ENCODE results near the gene RELN. TPM values are rescaled to one million over a fixed set of nuclear protein-coding genes. Genes with fewer than 3 reads are reported as not detected.
A peak's percentile ranks its signal among the peaks of the same experiment; 100 is the strongest.

The RELN gene
- total and polyA plus RNA-seq, 9 of the 15 experiments (the other 6 are each of a cell fraction or from before 2014, with no cell fraction given): 12.9 to 43.2 (median 18.1) TPM

DNA sequence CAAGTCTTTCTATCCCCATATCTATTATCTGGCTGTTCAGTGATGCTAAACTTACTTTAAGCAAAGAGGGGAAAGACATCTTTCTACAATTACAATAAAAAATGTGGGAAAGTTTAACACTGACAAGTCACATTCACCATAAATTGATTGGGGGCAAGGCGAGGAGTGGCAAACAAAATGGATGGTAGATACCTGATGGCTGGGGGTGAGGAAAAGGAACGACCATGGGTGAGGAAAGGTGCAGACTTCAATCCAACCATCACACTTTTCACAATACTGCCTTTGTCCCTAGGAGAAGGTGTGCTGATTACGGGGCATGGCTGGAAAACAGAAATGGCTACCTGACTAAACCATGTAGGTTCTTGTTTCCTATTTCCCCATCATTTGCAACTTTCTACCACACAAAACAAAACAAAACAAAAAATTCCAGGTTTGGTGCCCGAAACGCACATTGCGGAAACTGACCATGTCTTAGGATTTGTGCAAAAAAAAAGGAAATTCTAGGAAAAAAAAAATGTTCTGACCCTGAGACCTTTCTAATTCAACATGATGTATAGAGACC lies 3.8 kb downstream of the RELN start:
- H3K4me1 ChIP-seq (replicated peaks in 1 of 2; ENCODE audit: control insufficient read depth in 2 of 2, insufficient read depth in 2 of 2, low read length in 2 of 2): peaks cover 26% of the 10 kb centered on the region in 2 experiments; a peak in 4 of 5 replicates
- no peak for FAIRE-seq
- no peak for DNase-seq (ENCODE audit: extremely low read depth in 1 of 4, low spot score in 3 of 4)
- ChIA-PET POLR2A (no interaction called here), CTCF (ENCODE audit: low intra/inter-chr PET ratio) (no interaction called here)
- H3K4me2 ChIP-seq (ENCODE audit: insufficient read depth, low read length): 0 out of 2 replicates have a peak overlapping the region, but pooled peaks have one; percentile 29
- H3K9me3 ChIP-seq (replicated peaks; ENCODE audit: control insufficient read depth, insufficient read depth, low read depth, low read length): no peaks in the 10 kb centered on the region
- H3K9me1 ChIP-seq (ENCODE audit: control insufficient read depth, insufficient read depth, low read length): no peaks in the 10 kb centered on the region
- TF ChIP-seq HNRNPL (IDR thresholded peaks at IDR 0.05; ENCODE audit: low read depth, low read length) (no peak), PHF21A (IDR thresholded peaks at IDR 0.05; ENCODE audit: borderline replicate concordance, low read depth) (no peak), SMARCE1 (IDR thresholded peaks at IDR 0.05) (no peak), MTA3 (IDR thresholded peaks at IDR 0.05; ENCODE audit: borderline replicate concordance) (no peak)
- TF ChIP-seq, protein P1, sequence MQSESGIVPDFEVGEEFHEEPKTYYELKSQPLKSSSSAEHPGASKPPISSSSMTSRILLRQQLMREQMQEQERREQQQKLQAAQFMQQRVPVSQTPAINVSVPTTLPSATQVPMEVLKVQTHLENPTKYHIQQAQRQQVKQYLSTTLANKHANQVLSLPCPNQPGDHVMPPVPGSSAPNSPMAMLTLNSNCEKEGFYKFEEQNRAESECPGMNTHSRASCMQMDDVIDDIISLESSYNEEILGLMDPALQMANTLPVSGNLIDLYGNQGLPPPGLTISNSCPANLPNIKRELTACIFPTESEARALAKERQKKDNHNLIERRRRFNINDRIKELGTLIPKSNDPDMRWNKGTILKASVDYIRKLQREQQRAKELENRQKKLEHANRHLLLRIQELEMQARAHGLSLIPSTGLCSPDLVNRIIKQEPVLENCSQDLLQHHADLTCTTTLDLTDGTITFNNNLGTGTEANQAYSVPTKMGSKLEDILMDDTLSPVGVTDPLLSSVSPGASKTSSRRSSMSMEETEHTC (IDR thresholded peaks at IDR 0.05): no peak
- TF ChIP-seq, protein P2, sequence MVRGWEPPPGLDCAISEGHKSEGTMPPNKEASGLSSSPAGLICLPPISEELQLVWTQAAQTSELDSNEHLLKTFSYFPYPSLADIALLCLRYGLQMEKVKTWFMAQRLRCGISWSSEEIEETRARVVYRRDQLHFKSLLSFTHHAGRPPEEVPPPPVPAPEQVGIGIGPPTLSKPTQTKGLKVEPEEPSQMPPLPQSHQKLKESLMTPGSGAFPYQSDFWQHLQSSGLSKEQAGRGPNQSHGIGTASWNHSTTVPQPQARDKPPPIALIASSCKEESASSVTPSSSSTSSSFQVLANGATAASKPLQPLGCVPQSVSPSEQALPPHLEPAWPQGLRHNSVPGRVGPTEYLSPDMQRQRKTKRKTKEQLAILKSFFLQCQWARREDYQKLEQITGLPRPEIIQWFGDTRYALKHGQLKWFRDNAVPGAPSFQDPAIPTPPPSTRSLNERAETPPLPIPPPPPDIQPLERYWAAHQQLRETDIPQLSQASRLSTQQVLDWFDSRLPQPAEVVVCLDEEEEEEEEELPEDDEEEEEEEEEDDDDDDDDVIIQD (CRISPR knock-in tag; IDR thresholded peaks at IDR 0.05): no peak
- H3K27ac ChIP-seq (ENCODE audit: extremely low read depth, low read depth, low read length): no peak overlapping the region
- no peak overlapping the region for H2AFZ ChIP-seq (ENCODE audit: low read depth, low read length)
- H3K9ac ChIP-seq (ENCODE audit: insufficient read depth in 1 of 2, low read depth in 2 of 2, low read length in 2 of 2): no peak overlapping the region
- in situ Hi-C loops (cut with MboI) (no loop called here), intact Hi-C loops (cut with micrococcal nuclease) (loop anchor here (5.0 to 10.0 kb wide), 2 partner anchors 68 to 411 kb away; no protein-coding TSS in a partner anchor)
- no peaks in the 10 kb centered on the region for H3K27me3 ChIP-seq (ENCODE audit: control insufficient read depth in 2 of 2, insufficient read depth in 2 of 2, low read length in 2 of 2)
- no TSS peak for BruUV-seq (replicated peaks)
- no peaks in the 10 kb centered on the region for H4K20me1 ChIP-seq (replicated peaks; ENCODE audit: control insufficient read depth, insufficient read depth, low read length)
- peaks cover 57% of the 10 kb centered on the region for H3K79me2 ChIP-seq (ENCODE audit: control insufficient read depth, insufficient read depth, low read length)
- no peak for ATAC-seq
- no peaks in the 10 kb centered on the region; the same call in 2 of the 3 replicates for H3K36me3 ChIP-seq (ENCODE audit: control insufficient read depth, insufficient read depth, low read length)
- WGBS (ENCODE audit: insufficient coverage, low coverage, missing lambda C conversion rate): 87% methylated on average over 6 of the region's 6 CpGs
- H3K4me3 ChIP-seq: no peak overlapping the region
